Small intestine (tissue), 7 donors: Measurements from ENCODE around the gene BPIFB4. TPM values are rescaled to one million over a fixed set of nuclear protein-coding genes. Genes with fewer than 3 reads are reported as not detected.
"Not testable (repeated sequence)": the region's sequence is repeated elsewhere in the genome, so short reads cannot be mapped to it uniquely, and the experiment has no call there.

Experiments
- DNase-seq, 2 donors: peaks; one replicate each; pipeline versions ENCODE4 v3.0.0 to v3.0.0-alpha.2; 2013
- FAIRE-seq: peaks from 2 replicates; lab custom pipeline; 2012; peaks lifted over from hg19 to GRCh38; lab: Jason Lieb, UNC
- H3K27ac ChIP-seq, 3 donors: one replicate each; pipeline ENCODE4 v1.5.1; 2013; ENCODE audit warnings: low read length in 2 of 3, mild to moderate bottlenecking in 2 of 3, control low read depth in 1 of 3, inconsistent platforms in 1 of 3, low read depth in 1 of 3, moderate library complexity in 1 of 3
- H3K27me3 ChIP-seq, 3 donors: one replicate each; pipeline ENCODE4 v1.6.1; 2013; ENCODE audit warnings: low read length in 3 of 3, inconsistent platforms in 1 of 3; ENCODE audit not compliant: control insufficient read depth in 3 of 3, insufficient read depth in 3 of 3
- H3K36me3 ChIP-seq, 3 donors: one replicate each; pipeline ENCODE4 v1.6.1; 2013; ENCODE audit warnings: low read length in 3 of 3, inconsistent platforms in 1 of 3, low read depth in 1 of 3, mild to moderate bottlenecking in 1 of 3, moderate library complexity in 1 of 3; ENCODE audit not compliant: control insufficient read depth in 3 of 3, insufficient read depth in 2 of 3
- H3K4me1 ChIP-seq, 3 donors: one replicate each; pipeline ENCODE4 v1.6.1; 2013; ENCODE audit warnings: low read length in 2 of 3, inconsistent platforms in 1 of 3, low read depth in 1 of 3, mild to moderate bottlenecking in 1 of 3, moderate library complexity in 1 of 3; ENCODE audit not compliant: control insufficient read depth in 3 of 3, insufficient read depth in 2 of 3
- H3K4me3 ChIP-seq, 3 donors: one replicate each; pipeline ENCODE4 v1.5.1; 2013; ENCODE audit warnings: low read length in 3 of 3, control low read depth in 1 of 3, inconsistent platforms in 1 of 3, low read depth in 1 of 3, mild to moderate bottlenecking in 1 of 3, moderate library complexity in 1 of 3
- H3K9me3 ChIP-seq, 2 donors: one replicate each; pipeline ENCODE4 v1.6.1; 2013; ENCODE audit warnings: low read depth in 1 of 2, low read length in 1 of 2; ENCODE audit not compliant: control insufficient read depth in 2 of 2, insufficient read depth in 1 of 2
- WGBS, 3 donors: extraction: QIAGEN DNeasy Blood & Tissue Kit; methylation state at CpG; one replicate each; pipeline ENCODE4 v1.1.7; 2013; 5-methylcytosine and 5-hydroxymethylcytosine counted together
- polyA plus RNA-seq, 4 donors: library from polyadenylated mRNA; stranded (reverse) in 3 of 4; unstranded in 1 of 4; fragments of 200-250 nt in 3 of 4; fragments of 120-200 nt in 1 of 4; gene quantifications; one replicate each; pipeline versions ENCODE4 v1.2.1 to v1.2.3, GENCODE V29; 2013
- donor health status: healthy with polysubstance abuse.
- donor health status: control.
- donor health status: control.
- donor health status: Bipolar disorder and iron deficiency.
- donor health status: healthy.

The BPIFB4 gene
- polyA plus RNA-seq, 4 donors, result 0.13 TPM; not detected in 3

GRCh38 chr20:33095902-33096584 lies 16.6 kb downstream of the BPIFB4 start:
- WGBS, 3 donors, result 36 to 43% (median 42%) methylated on average over 6 of the region's 6 CpGs
- not testable (repeated sequence) for H3K36me3 ChIP-seq, H3K27me3 ChIP-seq, H3K9me3 ChIP-seq, H3K4me1 ChIP-seq, H3K4me3 ChIP-seq, H3K27ac ChIP-seq, FAIRE-seq
- peak; percentile 19 to 50 for DNase-seq

- 49 to 80% (median 61%) methylated on average over 4 of the region's 4 CpGs for WGBS, 3 donors
- FAIRE-seq, result no peak
- DNase-seq, result no peak
Observed at GRCh38 chr20:33097001-33097400, 17.6 kb downstream of the BPIFB4 start.

GRCh38 chr20:33099843-33100538 lies 20.5 kb downstream of the BPIFB4 start:
- H3K27me3 ChIP-seq, result peaks cover 0 to 4% (median 0%) of the 10 kb centered on the region in 3 donors
- H3K4me3 ChIP-seq, result no peak overlapping the region
- no peak for FAIRE-seq
- no peak for DNase-seq
- H3K9me3 ChIP-seq, result no peaks in the 10 kb centered on the region
- no peaks in the 10 kb centered on the region for H3K36me3 ChIP-seq
- WGBS, 3 donors, result 47 to 62% (median 49%) methylated on average over 10 of the region's 10 CpGs
- no peak overlapping the region for H3K27ac ChIP-seq
- H3K4me1 ChIP-seq, result no peaks in the 10 kb centered on the region

More at GRCh38 chr20:33097001-33097400, 17.6 kb downstream of the BPIFB4 start:
- Histone ChIP-seq H3K4me1 (no peaks in the 10 kb centered on the region), H3K4me3 (no peak overlapping the region), H3K36me3 (no peaks in the 10 kb centered on the region), H3K27me3 (no peaks in the 10 kb centered on the region), H3K9me3 (no peaks in the 10 kb centered on the region), H3K27ac (no peak overlapping the region)

- WGBS, 3 donors, result 79 to 85% (median 85%) methylated on average over 3 of the region's 3 CpGs
- Histone ChIP-seq H3K4me3 (no peak overlapping the region), H3K9me3 (no peaks in the 10 kb centered on the region), H3K4me1 (no peaks in the 10 kb centered on the region), H3K36me3 (no peaks in the 10 kb centered on the region), H3K27me3 (peaks cover 0 to 4% (median 0%) of the 10 kb centered on the region in 3 donors), H3K27ac (no peak overlapping the region)
- FAIRE-seq, result no peak
- DNase-seq, result no peak
Observed at GRCh38 chr20:33103556-33103955, 24.1 kb downstream of the BPIFB4 start.

GRCh38 chr20:33104336-33104735 lies 24.9 kb downstream of the BPIFB4 start:
- no peaks in the 10 kb centered on the region for H3K36me3 ChIP-seq
- H3K4me3 ChIP-seq, result no peak overlapping the region
- H3K4me1 ChIP-seq, result no peaks in the 10 kb centered on the region
- DNase-seq (no peak), FAIRE-seq (no peak)
- 73 to 81% (median 80%) methylated on average over 3 of the region's 3 CpGs for WGBS, 3 donors
- H3K9me3 ChIP-seq, result no peaks in the 10 kb centered on the region
- peaks cover 0 to 4% (median 0%) of the 10 kb centered on the region in 3 donors for H3K27me3 ChIP-seq
- no peak overlapping the region for H3K27ac ChIP-seq

GRCh38 chr20:33105316-33105924 lies 26.0 kb downstream of the BPIFB4 start:
- Histone ChIP-seq H3K9me3 (no peaks in the 10 kb centered on the region), H3K36me3 (no peaks in the 10 kb centered on the region), H3K27ac (no peak overlapping the region), H3K27me3 (peaks cover 0 to 4% (median 0%) of the 10 kb centered on the region in 3 donors), H3K4me3 (no peak overlapping the region), H3K4me1 (no peaks in the 10 kb centered on the region)
- WGBS, 3 donors, result 48 to 74% (median 72%) methylated on average over 8 of the region's 8 CpGs
- FAIRE-seq (no peak), DNase-seq (no peak)

GRCh38 chr20:33106058-33106620 lies 26.7 kb downstream of the BPIFB4 start:
- WGBS, 3 donors, result 30 to 60% (median 56%) methylated on average over 7 of the region's 7 CpGs
- DNase-seq, result peak; percentile 11 to 15
- not testable (repeated sequence) for H3K36me3 ChIP-seq, H3K27me3 ChIP-seq, FAIRE-seq, H3K4me3 ChIP-seq, H3K27ac ChIP-seq, H3K9me3 ChIP-seq, H3K4me1 ChIP-seq

GRCh38 chr20:33108661-33109060 lies 29.2 kb downstream of the BPIFB4 start:
- WGBS, 3 donors, result 59 to 62% (median 60%) methylated on average over 2 of the region's 2 CpGs
- FAIRE-seq, result no peak

More at GRCh38 chr20:33108661-33109060, 29.2 kb downstream of the BPIFB4 start:
- no peak for DNase-seq
- Histone ChIP-seq H3K4me1 (no peaks in the 10 kb centered on the region), H3K4me3 (no peak overlapping the region), H3K27ac (no peak overlapping the region), H3K9me3 (no peaks in the 10 kb centered on the region), H3K36me3 (no peaks in the 10 kb centered on the region), H3K27me3 (peaks cover 0 to 4% (median 0%) of the 10 kb centered on the region in 3 donors)
